Stomach (tissue), 4 donors: ENCODE results near the gene SF1.

Experiments used
- POLR2A ChIP-seq, 4 donors: fragments of 450-650 bp; IDR thresholded peaks; one replicate each; pipeline ENCODE4 v1.6.1; 2016; ENCODE audit warnings: antibody characterized with exemption in 4 of 4, control low read depth in 2 of 4, mild to moderate bottlenecking in 1 of 4, moderate library complexity in 1 of 4
- TF ChIP-seq, protein P1 (sequence below), 7 experiments: fragments of 450-650 bp in 4 of 7; fragments of 200-600 bp in 3 of 7; sonication (generic) in 3 of 7; IDR thresholded peaks; one replicate each; pipeline ENCODE4 v1.5.1; 2016 to 2019; ENCODE audit warnings: antibody characterized with exemption in 7 of 7, control low read depth in 2 of 7, mild to moderate bottlenecking in 1 of 7

DNA sequence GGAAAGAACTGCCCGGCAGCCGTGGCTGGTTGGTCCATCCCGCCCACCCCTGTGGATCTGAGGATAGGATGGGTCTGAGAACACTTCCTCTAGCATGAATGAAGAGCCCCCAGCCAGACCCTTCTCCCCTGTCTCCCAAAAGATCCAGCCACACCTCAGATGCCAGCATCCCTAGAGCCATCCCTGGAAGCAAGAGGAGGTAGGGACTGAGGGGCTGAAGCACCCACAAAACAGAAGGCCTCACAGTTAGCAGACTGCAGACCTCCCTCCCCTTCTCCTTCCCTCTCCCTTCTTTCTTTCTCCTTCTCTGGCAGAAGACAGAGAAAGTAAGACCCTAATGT, 57.0 kb downstream of the SF1 start:
- TF ChIP-seq, protein P1, sequence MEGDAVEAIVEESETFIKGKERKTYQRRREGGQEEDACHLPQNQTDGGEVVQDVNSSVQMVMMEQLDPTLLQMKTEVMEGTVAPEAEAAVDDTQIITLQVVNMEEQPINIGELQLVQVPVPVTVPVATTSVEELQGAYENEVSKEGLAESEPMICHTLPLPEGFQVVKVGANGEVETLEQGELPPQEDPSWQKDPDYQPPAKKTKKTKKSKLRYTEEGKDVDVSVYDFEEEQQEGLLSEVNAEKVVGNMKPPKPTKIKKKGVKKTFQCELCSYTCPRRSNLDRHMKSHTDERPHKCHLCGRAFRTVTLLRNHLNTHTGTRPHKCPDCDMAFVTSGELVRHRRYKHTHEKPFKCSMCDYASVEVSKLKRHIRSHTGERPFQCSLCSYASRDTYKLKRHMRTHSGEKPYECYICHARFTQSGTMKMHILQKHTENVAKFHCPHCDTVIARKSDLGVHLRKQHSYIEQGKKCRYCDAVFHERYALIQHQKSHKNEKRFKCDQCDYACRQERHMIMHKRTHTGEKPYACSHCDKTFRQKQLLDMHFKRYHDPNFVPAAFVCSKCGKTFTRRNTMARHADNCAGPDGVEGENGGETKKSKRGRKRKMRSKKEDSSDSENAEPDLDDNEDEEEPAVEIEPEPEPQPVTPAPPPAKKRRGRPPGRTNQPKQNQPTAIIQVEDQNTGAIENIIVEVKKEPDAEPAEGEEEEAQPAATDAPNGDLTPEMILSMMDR (IDR thresholded peaks at IDR 0.05): no peak
- TF ChIP-seq POLR2A (IDR thresholded peaks at IDR 0.05): no peak
